Measurements from ENCODE around the gene AIFM3.

- TF ChIP-seq POLR2A (IDR thresholded peaks at IDR 0.05) (no peak), CTCF (IDR thresholded peaks at IDR 0.05) (no peak)
Observed at GRCh38 chr22:20972933-20973577, 6.0 kb downstream of the AIFM3 start.
